GM21367 (cell line): ENCODE data around the gene ATXN10.

Source experiments
- ATAC-seq: cut with Tn5 transposase; IDR thresholded peaks from one replicate; pipeline ENCODE4 v1.9.1; 2021; ENCODE audit not compliant: unreplicated experiment

The ATXN10 gene

DNA sequence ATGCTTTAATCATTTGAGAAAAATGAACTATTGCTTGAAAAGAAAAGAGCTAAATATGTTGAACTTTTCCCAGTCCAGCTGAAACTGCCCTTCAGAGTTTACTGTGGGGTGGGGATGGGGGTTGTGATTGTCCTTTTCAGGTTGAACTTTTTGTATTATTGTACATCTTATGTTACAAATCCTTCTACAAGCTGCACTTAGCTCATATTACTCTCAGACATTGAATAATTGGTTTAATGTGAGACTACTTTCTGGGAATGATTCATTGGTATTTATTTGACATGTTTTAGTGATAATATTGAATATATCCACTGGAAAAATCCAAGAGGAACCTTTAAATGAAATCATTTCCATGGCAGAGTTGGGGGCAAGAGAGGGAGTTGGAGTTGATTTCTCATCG is 84.9 kb downstream of the ATXN10 start:
- no peak for ATAC-seq

DNA sequence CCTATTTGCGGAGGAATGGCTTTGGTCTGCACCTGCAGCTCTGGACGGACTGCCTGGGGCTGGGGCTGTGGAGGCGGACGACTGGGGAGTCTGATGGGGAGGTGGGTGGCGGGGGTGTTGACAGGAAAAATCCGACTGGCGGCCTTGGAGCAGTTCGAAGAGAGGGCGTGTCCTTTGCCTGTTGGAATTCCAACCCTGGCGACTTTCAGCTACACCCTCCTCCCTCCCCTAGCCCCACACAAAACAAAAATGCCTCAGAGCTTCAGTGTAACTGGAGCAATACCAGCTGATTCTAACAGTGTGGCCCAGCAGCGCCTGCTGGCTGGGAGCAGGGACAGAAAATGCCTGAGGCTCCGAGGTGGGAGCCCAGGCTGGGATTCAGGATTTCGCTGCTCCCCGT is 85.4 kb downstream of the ATXN10 start:
- no peak for ATAC-seq

DNA sequence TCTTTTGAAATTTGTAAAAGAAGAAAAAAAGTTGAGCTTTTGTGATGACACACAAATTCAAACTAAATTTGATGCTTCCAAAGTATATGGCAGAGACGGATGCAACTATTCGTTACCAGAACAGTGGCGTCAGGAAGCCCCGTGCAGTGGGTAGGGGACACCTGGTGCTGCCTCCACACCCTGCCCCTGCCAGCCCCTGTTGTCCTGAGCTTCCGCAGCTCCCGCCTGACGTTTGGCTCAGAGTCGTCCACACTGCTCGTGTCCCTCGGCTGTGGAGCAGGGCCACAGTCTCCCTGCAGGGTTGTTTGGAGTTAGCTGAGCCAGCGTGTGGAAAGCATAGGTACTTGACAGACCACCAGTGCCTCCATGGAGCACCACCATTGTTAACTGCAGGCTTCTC is 86.3 kb downstream of the ATXN10 start:
- ATAC-seq: no peak

DNA sequence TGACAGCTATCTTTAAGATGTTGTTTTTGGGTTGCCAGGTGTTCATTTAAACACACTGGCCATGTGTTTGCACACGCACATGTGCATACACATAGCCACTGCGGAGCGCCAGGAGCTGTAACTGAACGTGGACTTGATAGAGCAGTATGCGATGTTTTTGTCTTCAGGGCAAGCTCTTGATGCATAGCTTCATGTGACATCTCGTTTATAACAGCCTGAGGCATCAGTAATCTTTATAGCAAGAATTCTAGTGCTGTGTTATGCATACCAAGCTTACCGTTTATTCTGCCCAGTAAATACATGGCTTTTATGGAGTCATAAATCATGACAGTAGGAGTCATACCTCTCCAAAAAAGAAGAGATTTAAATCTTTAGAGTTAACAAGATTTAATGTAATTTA is 87.0 kb downstream of the ATXN10 start:
- ATAC-seq: no peak

DNA sequence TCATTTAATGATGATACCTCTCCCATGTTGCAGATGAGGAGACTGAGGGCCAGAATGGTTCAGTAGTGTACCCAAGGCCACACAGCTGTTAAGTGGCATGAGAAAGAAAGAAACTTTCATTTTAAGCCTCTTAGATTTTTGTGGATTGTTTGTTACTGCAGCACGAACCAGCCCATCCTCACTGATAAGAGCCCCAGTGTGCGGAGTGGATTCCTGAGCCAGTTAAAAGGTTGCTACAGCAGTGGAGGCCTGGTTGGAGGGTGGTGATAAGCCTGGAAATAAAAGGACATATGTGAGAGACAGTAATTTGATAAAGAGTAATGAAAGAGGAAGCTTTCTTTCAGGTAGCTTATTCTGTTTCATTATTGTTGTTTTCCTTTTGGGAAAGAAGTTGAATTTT is 89.0 kb downstream of the ATXN10 start:
- no peak for ATAC-seq

DNA sequence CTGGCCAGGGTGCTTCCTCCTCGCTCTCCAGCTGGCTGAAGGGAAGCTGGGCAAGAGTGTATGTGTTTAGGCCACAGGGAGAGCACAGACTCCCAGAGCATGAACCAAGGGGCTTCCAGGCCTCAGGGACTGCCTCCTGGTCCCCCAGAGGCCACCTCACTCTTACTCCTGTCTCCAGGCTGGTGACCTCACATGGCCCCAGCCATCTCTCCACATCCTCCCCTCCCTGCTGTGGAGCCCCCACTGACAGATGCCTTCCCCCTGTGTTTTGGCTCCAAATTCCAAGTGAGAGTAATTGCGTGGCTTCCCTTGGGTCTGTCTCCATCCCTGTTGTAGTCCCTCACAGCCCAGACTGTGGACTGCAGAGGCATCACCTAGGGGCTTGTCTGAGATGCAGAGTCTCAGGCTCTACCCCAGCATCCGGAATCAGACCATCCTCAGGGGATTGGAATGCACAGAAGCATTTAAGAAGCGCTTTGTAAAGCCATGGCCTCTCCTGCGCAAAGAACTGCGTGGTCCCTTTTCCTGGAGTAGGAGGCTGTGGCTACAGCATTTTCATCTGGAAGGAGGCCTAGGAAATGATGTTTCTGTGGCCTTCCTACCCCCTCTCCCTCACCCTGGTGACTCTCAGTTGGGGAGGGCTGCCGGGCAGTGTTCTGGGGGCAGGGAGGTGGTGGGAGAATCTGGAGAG is 91.1 kb downstream of the ATXN10 start:
- ATAC-seq: no peak

DNA sequence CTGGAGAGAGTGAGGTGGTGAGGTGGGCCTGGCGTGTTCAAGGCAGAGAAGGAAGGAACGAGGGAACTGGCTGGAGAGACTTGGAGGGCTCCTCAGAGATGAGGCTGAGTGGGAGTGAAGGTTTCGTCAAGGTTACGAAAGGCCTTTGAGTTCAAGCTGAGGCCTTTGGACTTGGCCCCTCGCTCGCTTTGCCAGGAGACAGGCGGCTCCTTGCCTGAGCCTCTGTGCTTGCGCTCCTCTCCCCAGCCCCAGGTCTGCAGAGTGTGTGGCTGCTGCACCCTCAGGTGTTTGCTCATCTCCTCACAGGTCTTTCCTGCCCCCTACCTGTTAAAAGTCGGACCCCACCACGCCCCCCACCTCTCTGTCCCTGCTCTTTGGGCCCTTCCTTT is 91.6 kb downstream of the ATXN10 start:
- ATAC-seq: no peak

DNA sequence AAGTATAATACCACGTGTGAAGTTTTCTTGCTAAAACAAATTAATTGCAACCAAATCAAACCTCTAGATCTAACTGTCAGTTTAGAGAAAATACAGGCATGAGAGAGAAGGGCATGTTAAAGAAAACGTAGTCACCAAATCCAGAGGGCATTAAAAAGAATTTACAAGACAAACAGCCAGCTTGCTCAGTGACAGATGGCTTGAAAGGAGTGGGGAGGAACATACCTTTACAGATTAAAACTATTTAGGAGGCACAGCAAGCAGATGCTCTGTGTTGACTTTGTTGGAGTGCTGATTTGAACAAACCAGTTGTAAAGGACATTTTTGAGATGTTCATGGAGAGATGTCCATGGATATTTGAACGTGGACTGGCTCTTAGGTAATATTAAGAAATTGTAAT is 96.9 kb downstream of the ATXN10 start:
- no peak for ATAC-seq

DNA sequence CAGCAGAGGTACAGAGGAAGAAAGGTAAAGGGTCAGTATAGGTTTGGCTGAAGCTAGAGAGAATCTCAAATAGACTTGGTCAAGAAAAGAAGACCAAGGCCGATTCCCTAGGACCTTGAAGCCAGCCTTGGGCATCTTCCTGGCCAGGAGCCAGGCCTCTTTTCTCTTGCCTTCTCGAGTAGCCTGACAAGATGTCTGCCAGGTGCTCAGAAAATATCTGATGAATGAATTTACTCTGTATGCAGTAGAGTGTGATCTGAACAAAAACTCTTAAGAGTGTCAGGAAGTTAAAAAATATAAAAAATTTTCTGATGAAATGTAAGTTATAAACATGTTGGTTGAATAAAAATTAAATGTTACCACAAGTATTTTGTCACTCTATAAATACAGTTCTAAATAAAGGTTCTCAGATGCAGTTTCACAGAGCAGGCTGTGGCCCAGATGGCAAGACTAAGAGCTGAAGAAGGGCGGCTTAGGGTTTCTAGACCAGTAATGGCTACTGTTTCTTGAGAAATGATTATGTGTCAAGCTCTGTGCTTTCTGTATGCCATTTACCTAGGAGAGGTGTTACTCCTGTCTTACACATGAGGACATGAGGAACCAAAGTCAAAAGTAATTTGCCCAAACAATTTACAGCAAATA is 98.1 kb downstream of the ATXN10 start:
- no peak for ATAC-seq

DNA sequence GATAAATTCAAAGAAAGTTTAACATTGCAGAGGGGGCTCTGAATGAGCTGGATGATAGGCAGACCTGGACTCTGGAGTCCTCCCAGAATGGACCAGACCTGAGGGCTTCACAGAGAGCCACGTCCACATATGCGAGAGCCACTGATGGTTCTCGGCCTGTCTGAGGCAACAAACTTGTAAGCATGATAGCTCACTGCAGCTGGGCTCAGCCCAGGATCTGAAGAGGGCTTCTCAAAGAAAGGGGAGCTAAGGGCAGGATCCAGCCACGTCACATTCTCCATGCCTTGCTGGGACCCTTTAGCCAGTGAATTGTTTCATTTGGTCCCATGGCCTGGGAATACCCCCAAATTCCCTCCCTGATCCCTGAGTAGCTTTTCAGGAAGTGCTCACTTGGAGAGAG is 98.9 kb downstream of the ATXN10 start:
- ATAC-seq: no peak

DNA sequence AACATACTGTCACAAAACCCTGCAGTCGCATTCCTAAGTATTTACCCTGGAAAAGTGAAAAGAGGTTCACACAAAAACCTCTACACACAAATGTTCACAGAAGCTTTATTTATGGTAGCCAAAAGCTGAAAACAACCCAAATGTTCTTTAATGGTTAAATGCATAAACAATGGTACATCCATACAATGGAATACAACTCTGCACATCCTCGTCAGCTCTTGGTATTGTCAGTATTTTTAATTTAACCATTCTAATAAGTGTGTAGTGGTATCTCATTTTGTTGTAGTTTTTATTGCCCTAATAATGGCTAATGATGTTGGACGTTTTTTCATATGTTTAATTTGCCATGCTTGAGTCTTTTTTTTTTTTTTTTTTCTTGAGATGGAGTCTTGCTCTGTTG is 99.4 kb downstream of the ATXN10 start:
- ATAC-seq: no peak

DNA sequence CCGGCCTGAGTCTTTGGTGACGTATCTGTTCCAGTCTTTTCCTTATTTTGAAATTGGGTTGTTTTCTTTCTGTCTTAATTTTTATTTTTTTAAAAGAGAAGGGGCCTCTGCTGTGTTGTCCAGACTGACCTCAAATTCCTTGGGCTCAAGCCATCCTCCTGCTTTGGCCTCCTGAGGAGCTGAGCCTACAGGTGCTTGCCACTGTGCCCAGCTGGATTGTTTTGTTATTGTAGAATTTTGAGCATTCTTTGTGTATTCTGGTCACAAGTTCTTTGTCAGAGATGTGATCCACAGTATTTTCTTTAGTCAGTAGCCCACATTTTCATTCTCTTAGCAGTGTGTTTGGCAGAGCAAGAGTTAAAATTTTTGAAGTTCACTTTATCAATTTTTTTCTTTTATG is 100.1 kb downstream of the ATXN10 start:
- no peak for ATAC-seq

DNA sequence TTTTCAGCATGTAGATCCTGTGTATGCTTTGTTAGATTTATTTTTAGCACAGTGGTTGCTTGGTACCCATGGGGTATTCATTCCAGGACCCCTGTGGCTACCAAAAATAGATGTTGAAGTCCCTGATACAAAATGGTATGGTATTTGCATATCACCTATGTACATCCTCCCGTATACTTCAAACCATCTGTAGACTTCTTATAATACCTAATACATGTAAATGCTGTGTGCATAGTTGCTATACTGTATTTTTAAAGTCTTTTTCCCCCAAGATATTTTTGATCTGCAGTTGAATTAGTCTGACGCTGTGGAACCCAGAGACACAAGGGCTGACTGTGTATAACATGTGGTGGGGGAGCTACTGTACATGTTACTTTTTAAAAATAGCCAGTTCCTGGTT is 101.1 kb downstream of the ATXN10 start:
- no peak for ATAC-seq

DNA sequence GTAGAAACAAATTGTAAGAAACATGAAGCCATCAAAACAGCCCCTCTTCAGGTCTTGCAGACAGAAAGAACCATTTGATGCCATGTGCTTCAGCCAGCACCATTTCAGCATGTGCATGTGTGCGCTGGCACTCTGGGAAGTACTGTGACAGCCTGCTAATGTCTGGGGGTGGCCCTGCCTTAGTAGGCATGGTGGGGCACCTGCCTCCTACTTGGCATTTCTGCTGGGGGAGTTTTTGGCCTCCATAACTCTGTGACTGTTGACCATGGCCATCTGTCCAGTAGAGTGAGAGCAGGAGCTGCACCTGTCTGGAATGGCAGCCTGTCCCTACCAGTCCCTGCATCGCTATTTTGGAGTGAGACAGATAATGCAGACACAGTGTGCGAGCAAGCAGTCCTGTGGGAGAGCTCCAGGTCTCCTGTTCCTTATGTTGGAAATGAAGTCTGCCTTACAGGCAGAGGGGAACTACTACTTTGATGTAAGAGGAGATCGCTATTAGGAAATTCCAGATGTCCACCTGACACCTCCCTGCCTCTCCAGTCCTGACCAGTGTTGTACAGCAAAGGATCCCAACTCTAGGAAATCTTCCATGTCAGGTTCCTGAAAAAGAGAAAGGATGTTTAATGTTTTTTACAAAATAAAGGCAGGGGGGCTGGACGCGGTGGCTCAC is 102.5 kb downstream of the ATXN10 start:
- ATAC-seq: no peak

DNA sequence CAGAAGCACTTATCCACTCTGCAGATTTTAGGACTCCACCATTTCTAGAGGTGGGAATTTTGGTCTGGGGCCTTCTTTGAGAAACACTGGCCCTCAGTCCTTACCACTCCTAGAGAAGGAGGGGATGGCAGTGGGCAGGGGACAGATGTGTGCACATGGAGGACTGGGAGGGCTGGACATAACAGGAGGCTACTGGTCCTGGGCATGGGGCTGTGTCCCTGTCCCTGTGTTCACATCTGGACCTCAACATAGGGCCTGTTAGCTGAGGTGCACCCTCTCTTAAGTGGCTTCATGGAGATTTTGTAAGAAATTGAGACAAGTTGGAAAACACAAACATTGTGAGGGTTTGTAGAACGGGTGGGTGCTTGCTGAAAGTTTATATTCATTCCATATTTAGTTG is 103.4 kb downstream of the ATXN10 start:
- ATAC-seq: no peak

DNA sequence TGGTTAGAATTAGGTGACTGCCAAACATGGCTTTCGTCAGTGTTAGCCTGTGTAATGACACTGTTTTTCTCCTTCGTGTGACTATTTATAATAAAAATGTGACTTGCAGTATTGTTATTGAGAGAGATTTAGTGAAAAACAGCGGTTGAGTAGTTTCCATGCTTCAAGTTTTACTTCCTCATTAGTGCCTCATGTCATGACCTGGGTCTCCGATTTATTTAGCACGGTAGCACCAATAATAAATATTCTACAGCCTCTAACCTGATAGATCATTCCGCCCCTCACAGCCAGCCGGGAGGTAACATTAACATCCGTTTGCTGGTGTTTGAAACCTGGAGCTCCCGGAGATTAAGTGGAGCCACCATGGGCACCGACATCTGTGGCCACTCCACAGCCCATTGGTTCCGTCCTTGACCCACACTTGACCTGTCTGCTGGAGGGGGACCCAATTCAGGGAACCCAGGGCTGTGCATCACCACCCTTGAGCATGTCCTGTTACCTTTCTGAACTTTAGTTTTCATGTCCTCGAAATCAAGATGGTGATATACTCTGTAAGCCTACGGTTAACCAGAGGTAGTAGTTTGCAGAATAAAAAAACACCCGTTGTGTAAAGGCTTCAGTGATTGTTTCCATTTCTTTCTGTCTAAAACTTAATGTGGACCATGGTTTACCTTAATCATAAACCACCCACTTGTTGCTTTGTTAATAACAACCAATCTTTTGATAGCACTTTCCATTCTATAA is 104.1 kb downstream of the ATXN10 start:
- peak; percentile 50 for ATAC-seq

DNA sequence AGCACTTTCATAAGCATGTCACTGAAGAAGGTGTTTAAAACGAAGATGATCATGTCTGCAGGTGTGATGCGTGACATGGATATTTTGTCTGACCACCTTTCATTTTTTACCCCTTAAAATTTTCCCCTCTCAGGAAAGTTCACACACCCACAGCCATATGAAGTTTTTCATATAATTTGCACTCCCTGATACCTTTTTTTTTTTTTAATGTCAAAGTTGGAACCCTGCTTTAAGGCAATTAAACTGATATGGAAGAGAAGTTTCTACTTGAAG is 104.6 kb downstream of the ATXN10 start:
- ATAC-seq: no peak

DNA sequence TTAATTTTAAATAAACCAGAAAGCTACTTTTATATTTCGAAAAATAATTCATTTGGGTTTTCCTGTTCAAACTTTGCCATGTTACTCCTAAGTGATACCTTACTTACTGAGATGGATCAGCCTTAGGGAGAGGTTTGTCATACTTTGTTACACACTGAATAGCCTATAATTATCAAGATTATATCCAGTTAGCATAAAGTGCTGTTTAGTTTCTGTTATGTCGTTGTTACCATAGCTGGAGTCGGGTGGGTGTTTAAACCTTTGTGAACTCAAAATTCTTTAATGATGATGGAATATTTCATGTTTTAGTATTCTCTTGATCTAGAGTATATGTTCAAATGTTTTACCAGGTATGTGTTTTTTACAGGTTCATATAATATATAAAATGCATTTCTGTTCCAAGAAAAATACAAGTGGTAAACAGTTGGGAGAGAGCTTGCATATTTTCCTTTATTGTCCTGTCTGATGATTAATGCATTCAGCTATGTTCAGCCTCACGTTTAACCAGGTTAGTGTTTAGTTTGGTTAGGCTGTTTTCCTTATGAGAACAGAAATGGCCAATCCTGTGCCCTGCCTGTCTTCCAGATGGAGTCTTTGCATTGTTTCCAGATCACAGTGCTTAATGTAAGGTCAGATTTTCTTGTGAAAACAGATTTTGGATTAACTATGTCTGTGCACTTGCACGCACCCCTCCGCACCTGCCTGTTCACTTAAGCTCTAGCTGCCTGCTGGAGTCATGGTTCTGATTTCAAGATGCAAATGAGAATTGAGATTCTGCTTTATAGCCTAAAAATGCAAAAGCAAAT is 105.6 kb downstream of the ATXN10 start:
- ATAC-seq: no peak

DNA sequence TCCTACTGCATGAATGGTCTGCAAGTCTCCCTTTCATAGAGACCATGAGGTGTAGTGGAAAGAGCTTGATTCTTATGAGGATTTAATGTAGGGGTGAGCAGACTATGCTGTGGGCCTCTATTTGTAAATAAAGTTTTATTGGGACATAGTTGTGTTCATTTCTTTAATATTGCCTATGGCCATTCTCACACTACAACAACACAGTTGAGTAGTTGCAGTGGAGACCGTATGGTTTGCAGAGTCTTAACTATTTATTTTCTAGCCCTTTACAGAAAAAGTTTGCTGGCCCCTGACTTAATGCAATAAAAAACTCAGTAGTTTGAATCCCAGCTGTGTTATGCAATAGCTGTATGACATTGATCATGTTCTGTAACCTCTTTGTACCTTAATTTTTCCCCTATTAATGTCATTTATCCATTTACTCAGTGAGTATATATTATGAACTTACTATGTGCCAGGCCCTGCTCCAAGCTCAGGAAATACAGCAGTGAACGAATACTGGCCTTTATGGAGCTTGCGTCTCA is 106.3 kb downstream of the ATXN10 start:
- ATAC-seq: no peak

DNA sequence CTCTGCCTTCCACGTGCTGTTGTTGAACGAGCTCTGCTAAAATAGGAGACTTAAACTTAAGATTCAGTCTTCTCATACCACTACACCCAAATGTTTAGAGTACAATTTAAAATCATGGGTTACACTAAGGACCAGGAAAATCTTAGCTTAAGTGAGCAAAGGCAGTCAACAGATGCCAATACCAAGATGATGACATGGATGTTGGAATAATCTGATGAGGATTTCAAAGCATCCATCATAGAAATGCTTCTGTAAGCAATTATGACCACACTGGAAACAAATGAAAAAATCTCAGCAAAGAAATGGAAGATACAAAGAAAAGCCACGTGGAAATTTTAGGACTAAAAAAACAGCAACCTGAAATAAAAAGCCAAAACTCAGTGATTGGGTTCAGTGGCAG is 109.8 kb downstream of the ATXN10 start:
- no peak for ATAC-seq

DNA sequence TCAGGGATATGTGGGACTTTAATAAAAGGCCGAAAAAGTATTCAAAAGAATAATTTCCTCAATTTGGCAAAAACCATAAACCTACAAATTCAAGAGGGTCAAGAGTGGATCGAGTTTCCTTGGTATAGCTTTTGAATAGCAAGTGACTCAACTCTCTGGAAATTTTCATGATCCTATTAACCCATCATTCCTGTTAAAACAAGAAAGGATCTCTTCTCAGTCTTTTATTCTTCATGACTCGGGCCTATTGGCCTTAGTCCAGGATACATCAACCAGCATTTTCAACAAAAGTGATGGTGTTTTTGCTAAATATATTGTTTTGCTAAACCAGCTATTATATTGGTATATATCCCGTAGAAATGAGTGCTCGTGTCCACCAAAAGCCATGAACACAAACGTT is 110.3 kb downstream of the ATXN10 start:
- no peak for ATAC-seq
